H1 (cell line): ENCODE measurements around the gene TAP2. TPM values are rescaled to one million over a fixed set of nuclear protein-coding genes. Genes with fewer than 3 reads are reported as not detected.

Experiments
- CHD7 ChIP-seq: fragments of 300-600 bp; sonication (generic); IDR thresholded peaks from 2 replicates; pipeline ENCODE4 v1.7.1; 2012; ENCODE audit warnings: low read length, moderate library complexity, mild to moderate bottlenecking, inconsistent platforms; ENCODE audit not compliant: insufficient replicate concordance
- polyA plus RNA-seq, 7 experiments: library from polyadenylated mRNA; depleted of rRNA in 3 of 7; stranded (reverse) in 5 of 7; unstranded in 2 of 7; fragments of >200 nt in 5 of 7; fragments of 200-250 nt in 2 of 7; gene quantifications; 1 replicate in 5 of 7; 2 replicates in 1 of 7; 4 replicates in 1 of 7; pipeline versions ENCODE4 v1.2.1 to v1.2.3, GENCODE V29; 2011 to 2013; ENCODE audit warnings: missing spikeins in 2 of 7, mixed read lengths in 2 of 7
- total RNA-seq: library from RNA; stranded (reverse); fragmentation: NEBNext Ultra II Directional; extraction: Animal tissue kit (Norgen Biotek cat#: 25700); gene quantifications from 2 replicates; pipeline ENCODE4 v1.2.1, GENCODE V29; 2021

Gene TAP2
- total and polyA plus RNA-seq, 2 of the 8 experiments (the other 6 are each of a cell fraction or from before 2014, with no cell fraction given) = 11.3 to 27.2 TPM

- TF ChIP-seq CHD7 = no peak
Observed at GRCh38 chr6:32883789-32884188, 45.2 kb upstream of the TAP2 start (continued).
